Liver (tissue), 3 donors: ENCODE results near the gene GRK7.

Experiments
- FOXA2 ChIP-seq: IDR thresholded peaks from 2 replicates; pipeline ENCODE4 v1.6.1; 2016; ENCODE audit warnings: antibody characterized with exemption
- GABPA ChIP-seq, 2 donors: IDR thresholded peaks in 1 of 2; conservative IDR thresholded peaks in 1 of 2; 2 replicates each; pipeline ENCODE4 v1.6.1; 2016; ENCODE audit warnings: antibody characterized with exemption in 2 of 2, mild to moderate bottlenecking in 1 of 2, moderate library complexity in 1 of 2
- HNF4A ChIP-seq, 2 donors: conservative IDR thresholded peaks; 2 replicates each; pipeline ENCODE4 v1.6.1; 2016; ENCODE audit warnings: antibody characterized with exemption in 2 of 2, mild to moderate bottlenecking in 2 of 2
- NR2F2 ChIP-seq: IDR thresholded peaks from 2 replicates; pipeline ENCODE4 v1.6.1; 2016; ENCODE audit warnings: antibody characterized with exemption
- REST ChIP-seq: IDR thresholded peaks from 2 replicates; pipeline ENCODE4 v1.6.1; 2016; ENCODE audit warnings: antibody characterized with exemption, mild to moderate bottlenecking
- SP1 ChIP-seq: IDR thresholded peaks from 2 replicates; pipeline ENCODE4 v1.6.1; 2018; ENCODE audit warnings: antibody characterized with exemption, mild to moderate bottlenecking
- TAF1 ChIP-seq: conservative IDR thresholded peaks from 2 replicates; pipeline ENCODE4 v1.6.1; 2016; ENCODE audit warnings: antibody characterized with exemption, mild to moderate bottlenecking
- YY1 ChIP-seq: IDR thresholded peaks from 2 replicates; pipeline ENCODE4 v1.6.1; 2016; ENCODE audit warnings: antibody characterized with exemption, mild to moderate bottlenecking
- TF ChIP-seq, protein P1 (sequence below): fragments of 150-350 bp; IDR thresholded peaks from 2 replicates; pipeline ENCODE4 v1.5.1; 2017; ENCODE audit warnings: improper control_type of control experiment, low read depth, low read length; ENCODE audit not compliant: missing input control
- donor health status: healthy.
- donor health status: healthy.

DNA sequence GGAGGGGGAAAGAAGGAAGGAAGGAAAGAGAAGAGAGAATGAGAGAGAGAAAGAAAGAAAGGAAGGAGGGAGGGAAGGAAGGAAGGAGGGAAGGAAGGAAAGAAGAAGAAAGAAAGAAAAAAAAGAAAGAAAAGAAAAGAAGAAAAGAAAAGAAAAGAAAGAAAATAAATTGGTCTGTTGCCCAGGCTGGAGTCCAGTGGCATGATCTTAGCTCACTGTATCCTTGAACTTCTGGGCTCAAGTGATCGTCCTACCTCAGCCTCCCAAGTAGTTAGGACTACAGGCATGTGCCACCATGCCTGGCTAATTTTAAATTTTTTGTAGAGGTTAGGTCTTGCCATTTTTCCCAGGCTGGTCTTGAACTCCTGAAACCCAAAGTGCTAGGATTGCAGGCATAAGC is 36.7 kb upstream of the GRK7 start:
- no peak for TF ChIP-seq TAF1
- TF ChIP-seq, protein P1, sequence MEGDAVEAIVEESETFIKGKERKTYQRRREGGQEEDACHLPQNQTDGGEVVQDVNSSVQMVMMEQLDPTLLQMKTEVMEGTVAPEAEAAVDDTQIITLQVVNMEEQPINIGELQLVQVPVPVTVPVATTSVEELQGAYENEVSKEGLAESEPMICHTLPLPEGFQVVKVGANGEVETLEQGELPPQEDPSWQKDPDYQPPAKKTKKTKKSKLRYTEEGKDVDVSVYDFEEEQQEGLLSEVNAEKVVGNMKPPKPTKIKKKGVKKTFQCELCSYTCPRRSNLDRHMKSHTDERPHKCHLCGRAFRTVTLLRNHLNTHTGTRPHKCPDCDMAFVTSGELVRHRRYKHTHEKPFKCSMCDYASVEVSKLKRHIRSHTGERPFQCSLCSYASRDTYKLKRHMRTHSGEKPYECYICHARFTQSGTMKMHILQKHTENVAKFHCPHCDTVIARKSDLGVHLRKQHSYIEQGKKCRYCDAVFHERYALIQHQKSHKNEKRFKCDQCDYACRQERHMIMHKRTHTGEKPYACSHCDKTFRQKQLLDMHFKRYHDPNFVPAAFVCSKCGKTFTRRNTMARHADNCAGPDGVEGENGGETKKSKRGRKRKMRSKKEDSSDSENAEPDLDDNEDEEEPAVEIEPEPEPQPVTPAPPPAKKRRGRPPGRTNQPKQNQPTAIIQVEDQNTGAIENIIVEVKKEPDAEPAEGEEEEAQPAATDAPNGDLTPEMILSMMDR, result no peak
- TF ChIP-seq YY1, result no peak
- no peak for TF ChIP-seq GABPA (IDR thresholded peaks at IDR 0.05 in 1 of 2, conservative IDR thresholded peaks at IDR 0.05 in 1 of 2)
- no peak for TF ChIP-seq FOXA2
- no peak for TF ChIP-seq NR2F2
- no peak for TF ChIP-seq HNF4A (conservative IDR thresholded peaks at IDR 0.05)
- TF ChIP-seq SP1, result no peak
- TF ChIP-seq REST, result no peak
